HG02852 (cell line): ENCODE data around the gene PCDH15.
"Not testable (repeated sequence)": the region's sequence is repeated elsewhere in the genome, so short reads cannot be mapped to it uniquely, and the experiment has no call there.

Source experiments
- ATAC-seq: cut with Tn5 transposase; IDR thresholded peaks from one replicate; pipeline ENCODE4 v1.9.1; 2021; ENCODE audit warnings: mild to moderate bottlenecking, moderate library complexity; ENCODE audit not compliant: unreplicated experiment

PCDH15 gene

GRCh38 chr10:54009672-54010071 lies 791.4 kb downstream of the PCDH15 start:
- no peak for ATAC-seq

GRCh38 chr10:54002077-54002476 lies 799.0 kb downstream of the PCDH15 start:
- ATAC-seq = no peak

GRCh38 chr10:53997953-53998352 lies 803.1 kb downstream of the PCDH15 start:
- ATAC-seq = no peak

- ATAC-seq = no peak
These were observed 810.2 kb downstream of the PCDH15 start for GRCh38 chr10:53990799-53991238.

- ATAC-seq = no peak
These were observed 817.6 kb downstream of the PCDH15 start for GRCh38 chr10:53983431-53983830.

GRCh38 chr10:53980210-53980609 lies 820.8 kb downstream of the PCDH15 start:
- no peak for ATAC-seq

GRCh38 chr10:53978301-53978700 lies 822.7 kb downstream of the PCDH15 start:
- ATAC-seq = no peak

GRCh38 chr10:53977267-53977666 lies 823.8 kb downstream of the PCDH15 start:
- no peak for ATAC-seq

GRCh38 chr10:53957401-53957800 lies 843.6 kb downstream of the PCDH15 start:
- ATAC-seq = no peak

- ATAC-seq = no peak
These were observed 845.9 kb downstream of the PCDH15 start for GRCh38 chr10:53955091-53955490.

- ATAC-seq = no peak
These were observed 848.1 kb downstream of the PCDH15 start for GRCh38 chr10:53952698-53953630.

GRCh38 chr10:53939654-53940053 lies 861.4 kb downstream of the PCDH15 start:
- no peak for ATAC-seq

GRCh38 chr10:53930648-53931047 lies 870.4 kb downstream of the PCDH15 start:
- no peak for ATAC-seq

GRCh38 chr10:53924051-53924700 lies 876.9 kb downstream of the PCDH15 start:
- ATAC-seq = not testable (repeated sequence)

GRCh38 chr10:53918755-53919154 lies 882.3 kb downstream of the PCDH15 start:
- ATAC-seq = no peak

- ATAC-seq = no peak
These were observed 891.2 kb downstream of the PCDH15 start for GRCh38 chr10:53909791-53910190.

- ATAC-seq = no peak
These were observed 896.4 kb downstream of the PCDH15 start for GRCh38 chr10:53904506-53905241.

- ATAC-seq = no peak
These were observed 897.3 kb downstream of the PCDH15 start for GRCh38 chr10:53903756-53904155.

GRCh38 chr10:53899463-53900160 lies 901.4 kb downstream of the PCDH15 start:
- ATAC-seq = no peak

GRCh38 chr10:53898532-53898931 lies 902.5 kb downstream of the PCDH15 start:
- no peak for ATAC-seq

- no peak for ATAC-seq
These were observed 906.9 kb downstream of the PCDH15 start for GRCh38 chr10:53894145-53894544.
